Endothelial cell of umbilical vein (primary cell): Measurements from ENCODE around the gene GRM2. TPM values are rescaled to one million over a fixed set of nuclear protein-coding genes. Genes with fewer than 3 reads are reported as not detected.

Experiments
- BruUV-seq: library from RNA; stranded (reverse); fragments of 400-500 nt; replicated peaks from 2 replicates; lab custom pipeline; 2021; lab: Mats Ljungman, UMichigan
- CTCF ChIA-PET: fragments of 300-600, 350-600 bp; sonication (Branson Sonifier 250); formaldehyde crosslinking; loops from one replicate; lab custom pipeline; 2021; ENCODE audit warnings: antibody characterized with exemption, inconsistent platforms; lab: Charles Lee
- POLR2A ChIA-PET: fragments of 300-600, 350-600 bp; sonication (Branson Sonifier 250); formaldehyde crosslinking; loops from one replicate; lab custom pipeline; 2021; ENCODE audit warnings: antibody characterized with exemption, inconsistent platforms; lab: Charles Lee
- DNase-seq: peaks from one replicate; pipeline ENCODE4 v3.0.0-alpha.2; 2011; ENCODE audit warnings: low read depth, low spot score
- FAIRE-seq: peaks from 2 replicates; lab custom pipeline; 2011; peaks lifted over from hg19 to GRCh38; lab: Jason Lieb, UNC
- H2AFZ ChIP-seq: 2 replicates; pipeline ENCODE4 v1.6.0; 2012; ENCODE audit warnings: low read depth, low read length, control low read depth, inconsistent platforms
- H3K27ac ChIP-seq: 2 replicates; pipeline ENCODE4 v1.5.1; 2011; ENCODE audit warnings: low read depth, mild to moderate bottlenecking, control low read depth, low read length, moderate library complexity; ENCODE audit not compliant: insufficient read depth
- H3K27me3 ChIP-seq, 2 experiments: 2 replicates each; pipeline versions ENCODE4 v1.6.0 to v1.6.1; 2011; ENCODE audit warnings: low read length in 2 of 2, mixed read lengths in 1 of 2; ENCODE audit not compliant: control insufficient read depth in 2 of 2, insufficient read depth in 2 of 2
- H3K36me3 ChIP-seq, 2 experiments: 2 replicates in 1 of 2; 3 replicates in 1 of 2; pipeline ENCODE4 v1.5.1; 2011; ENCODE audit warnings: low read length in 2 of 2, mild to moderate bottlenecking in 1 of 2, moderate library complexity in 1 of 2; ENCODE audit not compliant: control insufficient read depth in 2 of 2, insufficient read depth in 2 of 2; ENCODE audit errors: extremely low read depth in 1 of 2
- H3K4me1 ChIP-seq: 3 replicates; pipeline ENCODE4 v1.5.1; 2011; ENCODE audit warnings: mild to moderate bottlenecking, low read length; ENCODE audit not compliant: control insufficient read depth, insufficient read depth; ENCODE audit errors: extremely low read depth
- H3K4me2 ChIP-seq: 2 replicates; pipeline ENCODE4 v1.6.1; 2011; ENCODE audit warnings: low read length, control low read depth, mixed read lengths; ENCODE audit not compliant: insufficient read depth
- H3K4me3 ChIP-seq, 3 experiments: fragments of 200-600 bp in 1 of 3; sonication (generic), shearing (Covaris generic) in 1 of 3; replicated peaks in 1 of 3; 2 replicates each; pipeline ENCODE4 v1.5.1; 2011 to 2016; ENCODE audit warnings: control low read depth in 3 of 3, low read length in 3 of 3, mild to moderate bottlenecking in 2 of 3, inconsistent platforms in 1 of 3, low read depth in 1 of 3, moderate library complexity in 1 of 3; ENCODE audit not compliant: insufficient read depth in 1 of 3
- H3K79me2 ChIP-seq: 2 replicates; pipeline ENCODE4 v1.6.0; 2012; ENCODE audit warnings: low read length, inconsistent platforms; ENCODE audit not compliant: control insufficient read depth, insufficient read depth
- H3K9ac ChIP-seq: replicated peaks from 2 replicates; pipeline ENCODE3; 2011; ENCODE audit warnings: low read length, control low read depth; ENCODE audit not compliant: insufficient read depth; ENCODE audit errors: extremely low read depth
- H3K9me1 ChIP-seq: replicated peaks from 3 replicates; pipeline ENCODE4 v1.6.0; 2011; ENCODE audit warnings: mild to moderate bottlenecking, low read length; ENCODE audit not compliant: control insufficient read depth, insufficient read depth; ENCODE audit errors: extremely low read depth
- H3K9me3 ChIP-seq: replicated peaks from 2 replicates; pipeline ENCODE4 v1.5.1; 2012; ENCODE audit warnings: low read length, inconsistent platforms; ENCODE audit not compliant: control insufficient read depth, insufficient read depth
- H4K20me1 ChIP-seq: replicated peaks from 2 replicates; pipeline ENCODE3; 2011; ENCODE audit warnings: mild to moderate bottlenecking, low read length; ENCODE audit not compliant: control insufficient read depth, insufficient read depth; ENCODE audit errors: extremely low read depth
- FOS ChIP-seq: IDR thresholded peaks from 2 replicates; pipeline ENCODE4 v1.6.1; 2011; ENCODE audit warnings: mild to moderate bottlenecking, low read length, moderate library complexity, borderline replicate concordance; ENCODE audit not compliant: insufficient read depth
- GATA2 ChIP-seq: IDR thresholded peaks from 2 replicates; pipeline ENCODE4 v1.7.0; 2011; ENCODE audit warnings: low read depth, mild to moderate bottlenecking, moderate library complexity, mixed read lengths, low read length; ENCODE audit not compliant: insufficient read length, insufficient read depth
- MYC ChIP-seq: IDR thresholded peaks from one replicate; pipeline ENCODE4 v1.6.1; 2011; ENCODE audit warnings: mild to moderate bottlenecking, low read depth, low read length
- POLR2A ChIP-seq: IDR thresholded peaks from 2 replicates; pipeline ENCODE4 v1.6.1; 2012; ENCODE audit warnings: low read depth, mild to moderate bottlenecking, control low read depth, low read length
- POLR2AphosphoS5 ChIP-seq: IDR thresholded peaks from 2 replicates; pipeline ENCODE4 v1.6.1; 2012; ENCODE audit warnings: low read depth, mild to moderate bottlenecking, control low read depth, low read length, moderate library complexity; ENCODE audit not compliant: insufficient read depth
- dilution Hi-C: fragments of 300-500 bp; cut with MboI; formaldehyde crosslinking; loops from one replicate; pipeline ENCODE4 v1.15.0; 2019; ENCODE audit warnings: low sequenced_read_pairs; ENCODE audit not compliant: extremely low pct_ligation_motif_present
- intact Hi-C: fragments of 100-400 bp; cut with micrococcal nuclease; formaldehyde crosslinking; loops from one replicate; pipeline ENCODE4 v1.10.0; 2022
- polyA plus RNA-seq, 4 experiments: library from polyadenylated mRNA; depleted of rRNA in 3 of 4; stranded (reverse) in 3 of 4; unstranded in 1 of 4; fragments of >200 nt; gene quantifications; 2 replicates each; pipeline versions ENCODE4 v1.2.1 to v1.2.3, GENCODE V29; 2011 to 2012; ENCODE audit warnings: missing spikeins in 1 of 4
- total RNA-seq: library from RNA; stranded (reverse); gene quantifications from 2 replicates; pipeline ENCODE4 v1.2.3, GENCODE V29; 2021
- TF ChIP-seq, protein P1 (sequence below), 2 donors: IDR thresholded peaks; 1 replicate in 1 of 2; 2 replicates in 1 of 2; pipeline ENCODE4 v1.5.1; 2011; ENCODE audit warnings: low read length in 2 of 2, mild to moderate bottlenecking in 2 of 2, moderate library complexity in 2 of 2, control low read depth in 1 of 2, inconsistent platforms in 1 of 2, low read depth in 1 of 2; ENCODE audit not compliant: insufficient read depth in 1 of 2; ENCODE audit errors: extremely low read depth in 1 of 2

GRM2 gene
- total and polyA plus RNA-seq, 2 donors (not counting 3 experiments of a cell fraction or from before 2014, with no cell fraction given) = 0.10 to 0.51 TPM

DNA sequence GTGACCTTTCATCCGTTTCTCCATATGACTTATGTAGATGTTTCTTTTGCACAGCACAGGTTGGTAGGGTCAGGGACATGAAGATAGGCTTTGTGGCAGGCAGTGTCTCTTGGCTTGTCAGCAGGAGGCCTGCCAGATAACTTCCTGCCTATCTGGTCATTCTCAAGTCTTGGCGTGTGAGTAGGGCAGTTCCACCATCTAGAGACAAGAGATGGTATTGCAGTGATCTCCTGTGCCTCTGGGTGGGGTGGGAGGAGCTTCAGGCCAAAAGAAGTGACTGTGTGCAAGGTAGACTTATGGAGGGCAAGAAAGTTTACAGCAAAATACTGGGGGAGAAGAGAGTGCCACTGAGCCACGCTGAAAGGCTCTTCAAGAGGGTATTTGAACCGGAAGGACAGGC lies 24.8 kb upstream of the GRM2 start:
- FAIRE-seq = peak; percentile 97
- peaks cover 0 to 2% of the 10 kb centered on the region in 2 experiments for H3K36me3 ChIP-seq

DNA sequence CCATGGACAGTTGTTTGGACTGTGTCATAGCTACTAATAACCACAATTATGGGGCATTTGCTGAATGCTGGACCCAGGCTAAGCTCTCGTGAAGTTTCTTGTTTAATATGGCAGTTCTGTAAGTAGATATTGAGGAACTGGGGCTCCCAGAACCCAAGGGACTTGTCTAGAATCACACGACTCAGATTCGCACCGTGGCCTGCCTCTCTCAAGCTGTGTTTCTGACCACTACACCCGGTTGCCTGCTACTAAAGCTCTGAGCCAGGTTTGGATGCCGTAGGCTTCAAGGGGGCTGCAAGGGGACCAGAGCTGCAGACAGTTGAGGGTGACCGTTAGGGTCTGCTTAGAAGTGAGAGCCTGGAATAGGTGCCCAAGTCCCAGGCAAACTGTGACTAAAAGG lies 24.3 kb upstream of the GRM2 start:
- FAIRE-seq = no peak
- Histone ChIP-seq H3K27ac (no peak overlapping the region), H3K9me1 (no peaks in the 10 kb centered on the region), H3K9me3 (no peaks in the 10 kb centered on the region), H3K4me2 (no peak overlapping the region), H3K4me1 (peaks cover 19% of the 10 kb centered on the region), H3K79me2 (no peaks in the 10 kb centered on the region), H2AFZ (no peak overlapping the region), H3K36me3 (peaks cover 0 to 3% of the 10 kb centered on the region in 2 experiments), H4K20me1 (no peaks in the 10 kb centered on the region), H3K9ac (no peak overlapping the region), H3K4me3 (no peak overlapping the region), H3K27me3 (no peaks in the 10 kb centered on the region)
- dilution Hi-C loops = no loop called here
- intact Hi-C loops = loop anchor here (1.0 kb wide), 5 partner anchors 11 to 291 kb away; partner anchors contain the start of genes RBM15B and TEX264
- ChIA-PET CTCF (interaction anchor here (0.6 to 5.3 kb wide), 29 partner anchors 8 to 1115 kb away, joined by 3 to 213 read pairs (median 5); partner anchors contain the start of genes C3orf18, DCAF1, GRM2 and MANF), POLR2A (no interaction called here)
- TF ChIP-seq GATA2 = no peak
- TF ChIP-seq MYC = no peak
- TF ChIP-seq FOS = no peak
- no peak for TF ChIP-seq POLR2A
- no TSS peak for BruUV-seq
- no peak for DNase-seq

More for the DNA sequence above, 24.8 kb upstream of the GRM2 start:
- Histone ChIP-seq H3K27ac (no peak overlapping the region), H3K4me3 (no peak overlapping the region), H3K27me3 (no peaks in the 10 kb centered on the region), H3K4me1 (peaks cover 19% of the 10 kb centered on the region), H2AFZ (no peak overlapping the region), H3K9me1 (no peaks in the 10 kb centered on the region), H4K20me1 (no peaks in the 10 kb centered on the region), H3K9ac (no peak overlapping the region), H3K9me3 (no peaks in the 10 kb centered on the region), H3K79me2 (no peaks in the 10 kb centered on the region), H3K4me2 (no peak overlapping the region)
- intact Hi-C loops = loop anchor here (1.0 kb wide), 5 partner anchors 11 to 291 kb away; partner anchors contain the start of genes RBM15B and TEX264
- no TSS peak for BruUV-seq
- peak; percentile 82 for DNase-seq
- dilution Hi-C loops = no loop called here
- TF ChIP-seq POLR2AphosphoS5 = no peak
- TF ChIP-seq, protein P1, sequence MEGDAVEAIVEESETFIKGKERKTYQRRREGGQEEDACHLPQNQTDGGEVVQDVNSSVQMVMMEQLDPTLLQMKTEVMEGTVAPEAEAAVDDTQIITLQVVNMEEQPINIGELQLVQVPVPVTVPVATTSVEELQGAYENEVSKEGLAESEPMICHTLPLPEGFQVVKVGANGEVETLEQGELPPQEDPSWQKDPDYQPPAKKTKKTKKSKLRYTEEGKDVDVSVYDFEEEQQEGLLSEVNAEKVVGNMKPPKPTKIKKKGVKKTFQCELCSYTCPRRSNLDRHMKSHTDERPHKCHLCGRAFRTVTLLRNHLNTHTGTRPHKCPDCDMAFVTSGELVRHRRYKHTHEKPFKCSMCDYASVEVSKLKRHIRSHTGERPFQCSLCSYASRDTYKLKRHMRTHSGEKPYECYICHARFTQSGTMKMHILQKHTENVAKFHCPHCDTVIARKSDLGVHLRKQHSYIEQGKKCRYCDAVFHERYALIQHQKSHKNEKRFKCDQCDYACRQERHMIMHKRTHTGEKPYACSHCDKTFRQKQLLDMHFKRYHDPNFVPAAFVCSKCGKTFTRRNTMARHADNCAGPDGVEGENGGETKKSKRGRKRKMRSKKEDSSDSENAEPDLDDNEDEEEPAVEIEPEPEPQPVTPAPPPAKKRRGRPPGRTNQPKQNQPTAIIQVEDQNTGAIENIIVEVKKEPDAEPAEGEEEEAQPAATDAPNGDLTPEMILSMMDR (IDR thresholded peaks at IDR 0.05; ENCODE audit: extremely low read depth in 1 of 2, insufficient read depth in 1 of 2, low read depth in 1 of 2, low read length in 2 of 2) = peak; percentile 64 to 67
- POLR2A ChIA-PET = interaction anchor here (0.5 kb wide), 1 partner anchor 1402 kb away, joined by 3 read pairs; no protein-coding TSS in a partner anchor
- CTCF ChIA-PET = interaction anchor here (0.6 to 5.3 kb wide), 31 partner anchors 9 to 1115 kb away, joined by 3 to 213 read pairs (median 5); partner anchors contain the start of genes C3orf18, DCAF1, GRM2 and MANF
